Caco-2 (cell line): ENCODE measurements around the gene PLAGL1. TPM values are rescaled to one million over a fixed set of nuclear protein-coding genes. Genes with fewer than 3 reads are reported as not detected.

Experiments used
- BruUV-seq: library from RNA; stranded (reverse); fragments of 400-500 nt; replicated peaks from 2 replicates; lab custom pipeline; 2021; lab: Mats Ljungman, UMichigan
- CTCF ChIA-PET: fragments of 300-600 bp; sonication (Branson Sonifier 250); formaldehyde crosslinking; loops from one replicate; lab custom pipeline; 2022; ENCODE audit warnings: antibody characterized with exemption; lab: Charles Lee
- POLR2A ChIA-PET: fragments of 300-600 bp; sonication (Branson Sonifier 250); formaldehyde crosslinking; loops from one replicate; lab custom pipeline; 2022; ENCODE audit warnings: antibody characterized with exemption; lab: Charles Lee
- DNase-seq, 2 experiments: peaks; one replicate each; pipeline versions ENCODE4 v3.0.0 to v3.0.0-alpha.2; 2020 to 2022
- H3K27me3 ChIP-seq: replicated peaks from 2 replicates; pipeline ENCODE4 v1.6.0; 2011; ENCODE audit warnings: low read length; ENCODE audit not compliant: control insufficient read depth, insufficient read depth
- H3K36me3 ChIP-seq: 2 replicates; pipeline ENCODE4 v1.5.1; 2011; ENCODE audit warnings: low read length; ENCODE audit not compliant: control insufficient read depth, insufficient read depth
- H3K4me1 ChIP-seq: fragments of 250-450 bp; sonication (Bioruptor Pico); 2 replicates; pipeline ENCODE4 v1.5.1; 2020; ENCODE audit warnings: mild to moderate bottlenecking
- H3K4me3 ChIP-seq: 2 replicates; pipeline ENCODE4 v1.5.1; 2011; ENCODE audit warnings: low read depth, mild to moderate bottlenecking, control low read depth, low read length
- H3K9me3 ChIP-seq: fragments of 250-450 bp; sonication (Bioruptor Pico); 2 replicates; pipeline ENCODE4 v1.5.1; 2020; ENCODE audit warnings: mild to moderate bottlenecking, moderate library complexity
- H3K27ac Mint-ChIP-seq: one replicate; pipeline ENCODE4 v1.8.0; 2022; ENCODE audit warnings: mixed read lengths; ENCODE audit not compliant: unreplicated experiment
- H3K27me3 Mint-ChIP-seq: one replicate; pipeline ENCODE4 v1.8.0; 2022; ENCODE audit warnings: mixed read lengths; ENCODE audit not compliant: insufficient read depth, unreplicated experiment
- H3K36me3 Mint-ChIP-seq: one replicate; pipeline ENCODE4 v1.8.0; 2022; ENCODE audit warnings: mild to moderate bottlenecking, mixed read lengths; ENCODE audit not compliant: insufficient read depth, unreplicated experiment
- H3K4me1 Mint-ChIP-seq: one replicate; pipeline ENCODE4 v1.8.0; 2022; ENCODE audit warnings: low read depth, mixed read lengths; ENCODE audit not compliant: unreplicated experiment
- H3K4me3 Mint-ChIP-seq: one replicate; pipeline ENCODE4 v1.8.0; 2022; ENCODE audit warnings: mild to moderate bottlenecking, moderate library complexity, mixed read lengths; ENCODE audit not compliant: unreplicated experiment
- H3K9me3 Mint-ChIP-seq: one replicate; pipeline ENCODE4 v1.8.0; 2022; ENCODE audit warnings: mixed read lengths; ENCODE audit not compliant: unreplicated experiment
- CTCF ChIP-seq, 2 experiments: fragments of 200-600 bp in 1 of 2; IDR thresholded peaks; 1 replicate in 1 of 2; 2 replicates in 1 of 2; pipeline versions ENCODE4 v1.5.1 to v1.8.0; 2011 to 2022; ENCODE audit warnings: antibody characterized with exemption in 1 of 2, control low read depth in 1 of 2, inconsistent platforms in 1 of 2, low read depth in 1 of 2, low read length in 1 of 2, mild to moderate bottlenecking in 1 of 2, moderate library complexity in 1 of 2; ENCODE audit not compliant: insufficient read depth in 1 of 2, severe bottlenecking in 1 of 2, unreplicated experiment in 1 of 2
- intact Hi-C: fragments of 100-400 bp; cut with micrococcal nuclease; formaldehyde crosslinking; loops from one replicate; pipeline ENCODE4 v1.10.0; 2022; ENCODE audit not compliant: unreplicated experiment
- total RNA-seq: library from RNA; stranded (reverse); gene quantifications from 2 replicates; pipeline ENCODE4 v1.2.3, GENCODE V29; 2022

The PLAGL1 gene
- total RNA-seq, 1 experiment from 2014 or later, result 0.70 TPM

- CTCF ChIA-PET, result no interaction called here
- no peak for TF ChIP-seq CTCF (IDR thresholded peaks at IDR 0.05; ENCODE audit: insufficient read depth in 1 of 2, low read depth in 1 of 2, low read length in 1 of 2, severe bottlenecking in 1 of 2, unreplicated experiment in 1 of 2)
- H3K27ac Mint-ChIP-seq, result no peak overlapping the region
- intact Hi-C loops, result no loop called here
- no peaks in the 10 kb centered on the region for H3K4me1 Mint-ChIP-seq
- DNase-seq, result no peak
- POLR2A ChIA-PET, result no interaction called here
- no TSS peak for BruUV-seq
- no peaks in the 10 kb centered on the region for H3K27me3 ChIP-seq
- H3K4me1 ChIP-seq, result no peaks in the 10 kb centered on the region
- no peaks in the 10 kb centered on the region for H3K36me3 ChIP-seq
- H3K36me3 Mint-ChIP-seq, result no peaks in the 10 kb centered on the region
- peaks cover 19% of the 10 kb centered on the region for H3K9me3 Mint-ChIP-seq
- H3K4me3 Mint-ChIP-seq, result no peak overlapping the region
- no peaks in the 10 kb centered on the region; the same call in 1 of the 2 replicates for H3K9me3 ChIP-seq
- no peak overlapping the region for H3K4me3 ChIP-seq
- H3K27me3 Mint-ChIP-seq, result peaks cover 3% of the 10 kb centered on the region
Observed at GRCh38 chr6:144033816-144034735, 26.0 kb upstream of the PLAGL1 start.

DNA sequence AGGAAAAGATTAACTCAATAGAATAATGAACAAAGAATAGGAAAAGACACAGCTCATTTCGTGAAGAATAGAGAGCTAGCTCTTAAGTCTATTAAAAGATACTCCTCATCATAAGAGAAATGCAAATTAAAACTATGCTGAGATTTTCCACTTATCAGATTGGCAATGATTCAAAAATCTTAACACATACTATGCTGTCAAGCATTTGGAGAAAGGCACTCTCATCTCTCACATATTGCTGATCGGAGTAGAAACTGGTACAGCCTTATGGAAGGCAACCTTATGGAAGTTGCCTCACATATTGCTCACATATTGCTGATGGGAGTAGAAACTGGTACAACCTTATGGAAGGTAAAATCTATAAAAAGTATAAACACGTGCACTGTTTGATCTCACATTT, 21.4 kb upstream of the PLAGL1 start:
- no peaks in the 10 kb centered on the region for H3K27me3 ChIP-seq
- H3K9me3 Mint-ChIP-seq, result peaks cover 19% of the 10 kb centered on the region
- H3K4me1 ChIP-seq, result no peaks in the 10 kb centered on the region
- H3K27ac Mint-ChIP-seq, result no peak overlapping the region
- H3K9me3 ChIP-seq, result no peaks in the 10 kb centered on the region; the same call in 1 of the 2 replicates
- no peaks in the 10 kb centered on the region for H3K36me3 Mint-ChIP-seq
- no peaks in the 10 kb centered on the region for H3K4me1 Mint-ChIP-seq
- no peak for DNase-seq
- BruUV-seq, result no TSS peak
- H3K4me3 Mint-ChIP-seq, result no peak overlapping the region
- intact Hi-C loops, result no loop called here
- H3K27me3 Mint-ChIP-seq, result peaks cover 8% of the 10 kb centered on the region
- no peak for TF ChIP-seq CTCF (IDR thresholded peaks at IDR 0.05; ENCODE audit: insufficient read depth in 1 of 2, low read depth in 1 of 2, low read length in 1 of 2, severe bottlenecking in 1 of 2, unreplicated experiment in 1 of 2)
- CTCF ChIA-PET, result no interaction called here
- no peak overlapping the region for H3K4me3 ChIP-seq
- POLR2A ChIA-PET, result no interaction called here
- no peaks in the 10 kb centered on the region for H3K36me3 ChIP-seq

DNA sequence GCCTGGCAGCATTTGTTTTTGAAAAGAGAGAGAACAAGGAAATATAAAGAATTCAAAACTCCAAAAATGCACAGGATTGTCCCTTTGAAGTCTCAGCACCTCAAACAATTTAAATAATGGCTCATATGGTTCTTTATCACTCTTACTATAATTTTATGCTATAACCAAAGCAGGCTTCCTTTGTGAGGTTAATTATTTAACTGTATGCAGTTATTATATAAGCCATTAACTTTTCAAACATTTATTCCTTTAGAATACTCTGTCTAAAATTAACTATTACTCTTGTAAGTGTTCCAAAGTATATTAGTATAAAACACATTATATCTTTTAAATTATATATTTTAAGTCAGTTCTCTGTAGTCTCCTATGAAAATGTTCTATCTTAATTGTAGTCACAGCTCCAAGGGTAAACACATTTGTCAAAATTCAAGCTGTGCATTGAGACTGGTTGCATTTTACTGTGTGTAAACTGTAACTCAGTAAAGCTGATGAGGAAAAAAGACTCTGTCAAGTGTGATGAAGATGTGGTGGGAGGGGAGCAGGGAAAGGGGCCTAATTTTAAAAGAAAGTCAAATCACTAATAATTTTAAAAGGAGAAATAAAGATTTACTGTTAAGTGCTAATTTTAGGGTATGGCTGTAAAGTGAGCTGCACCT, 20.0 kb upstream of the PLAGL1 start:
- Mint-ChIP-seq H3K36me3 (no peaks in the 10 kb centered on the region), H3K27ac (no peak overlapping the region), H3K4me3 (no peak overlapping the region), H3K9me3 (peaks cover 14% of the 10 kb centered on the region), H3K4me1 (no peaks in the 10 kb centered on the region), H3K27me3 (peaks cover 8% of the 10 kb centered on the region)
- TF ChIP-seq CTCF (IDR thresholded peaks at IDR 0.05; ENCODE audit: insufficient read depth in 1 of 2, low read depth in 1 of 2, low read length in 1 of 2, severe bottlenecking in 1 of 2, unreplicated experiment in 1 of 2), result no peak
- POLR2A ChIA-PET, result no interaction called here
- DNase-seq, result no peak
- BruUV-seq, result no TSS peak
- Histone ChIP-seq H3K9me3 (no peaks in the 10 kb centered on the region; the same call in 1 of the 2 replicates), H3K36me3 (no peaks in the 10 kb centered on the region), H3K4me1 (no peaks in the 10 kb centered on the region), H3K27me3 (no peaks in the 10 kb centered on the region), H3K4me3 (no peak overlapping the region)
- intact Hi-C loops, result no loop called here
- CTCF ChIA-PET, result interaction anchor here (0.6 kb wide), 1 partner anchor 43 kb away, joined by 3 read pairs; no protein-coding TSS in a partner anchor
